Esophagus squamous epithelium (tissue), 4 donors: ENCODE measurements around the gene AMMECR1.

ENCODE experiments used
- CTCF ChIP-seq, 6 experiments: fragments of 450-650 bp in 4 of 6; fragments of 200-600 bp in 2 of 6; sonication (generic) in 2 of 6; IDR thresholded peaks; one replicate each; pipeline ENCODE4 v1.5.1; 2016 to 2019; ENCODE audit warnings: antibody characterized with exemption in 6 of 6, mild to moderate bottlenecking in 4 of 6, moderate library complexity in 4 of 6
- POLR2A ChIP-seq, 4 donors: fragments of 450-650 bp; IDR thresholded peaks; one replicate each; pipeline ENCODE4 v1.6.1; 2017; ENCODE audit warnings: antibody characterized with exemption in 4 of 4, mild to moderate bottlenecking in 4 of 4, moderate library complexity in 3 of 4

GRCh38 chrX:110172215-110172614 is 145.7 kb downstream of the AMMECR1 start:
- TF ChIP-seq POLR2A (IDR thresholded peaks at IDR 0.05) (no peak), CTCF (IDR thresholded peaks at IDR 0.05) (no peak)
